ENCODE results near the gene SIGLEC6.

SIGLEC6 gene

DNA sequence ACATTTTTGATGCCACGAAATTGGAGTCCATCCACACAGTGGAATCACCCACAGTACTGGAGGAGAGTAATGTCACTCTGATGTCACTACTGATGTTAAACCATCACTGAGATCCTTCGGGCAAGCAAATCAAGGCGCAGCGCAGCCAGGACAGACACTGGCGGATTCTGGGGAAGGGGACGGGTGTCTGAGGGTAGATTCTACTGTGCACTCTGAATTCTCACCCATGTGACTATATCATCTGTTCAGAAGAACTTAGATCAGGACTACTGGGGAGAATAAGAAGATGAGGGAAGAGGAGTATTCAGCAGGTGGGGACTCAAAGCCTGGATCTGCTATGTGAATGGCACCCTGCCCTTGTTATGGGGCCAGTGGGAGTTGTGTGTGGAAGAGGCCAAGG lies 12.6 kb upstream of the SIGLEC6 start:
- H3K4me3 ChIP-seq (ENCODE audit: low read depth, low read length): no peak overlapping the region
- DNase-seq (ENCODE audit: low read depth): no peak
- TF ChIP-seq CTCF (IDR thresholded peaks at IDR 0.05; ENCODE audit: insufficient read depth, low read depth, low read length, missing control alignments): no peak

- no peak for TF ChIP-seq CTCF (IDR thresholded peaks at IDR 0.05; ENCODE audit: insufficient read depth, low read depth, low read length, missing control alignments)
- no peak overlapping the region for H3K4me3 ChIP-seq (ENCODE audit: low read depth, low read length)
- DNase-seq (ENCODE audit: low read depth): no peak
Observed at GRCh38 chr19:51542699-51543098, 11.2 kb upstream of the SIGLEC6 start.

DNA sequence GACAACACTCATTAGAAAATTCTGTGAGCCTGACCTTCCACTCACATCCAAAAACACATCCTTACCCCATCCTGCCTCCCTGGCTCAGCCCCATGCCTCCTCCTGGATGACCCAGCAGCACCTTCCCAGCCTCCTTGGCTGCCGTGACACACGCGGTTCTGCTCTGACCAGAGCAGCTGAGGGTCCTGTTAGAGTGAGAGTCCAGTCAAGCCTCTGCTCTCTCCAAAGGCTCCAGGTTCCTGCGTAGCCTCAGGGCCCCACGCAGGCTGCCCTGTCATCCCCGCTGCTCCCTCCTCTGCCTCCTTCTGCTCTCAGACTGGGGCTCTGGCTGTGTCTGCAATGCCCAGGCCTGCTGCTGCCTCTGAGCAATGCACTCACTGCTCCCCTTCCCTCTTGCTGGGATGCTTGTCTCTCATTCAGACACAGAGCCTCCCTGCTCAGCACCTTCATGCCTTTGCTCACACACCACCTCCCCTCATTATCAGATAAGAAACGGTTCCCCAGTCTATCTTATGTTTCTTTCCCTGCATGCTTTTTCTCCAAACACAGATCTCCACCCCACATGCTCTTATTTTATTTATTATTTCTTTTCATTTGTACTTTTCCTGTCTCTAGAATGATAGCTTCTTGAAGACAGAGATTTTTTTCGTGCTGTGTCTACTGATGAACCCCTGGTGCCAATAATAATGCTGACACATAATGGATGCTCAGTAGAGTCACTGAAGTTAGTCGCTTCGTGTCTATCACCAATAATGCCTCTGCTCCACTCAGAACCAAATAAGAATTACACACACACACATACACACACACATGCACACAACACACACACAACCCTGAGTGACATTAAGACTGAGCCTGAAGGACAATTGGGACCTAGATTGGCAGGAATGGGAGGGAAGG lies 10.2 kb upstream of the SIGLEC6 start:
- TF ChIP-seq CTCF (IDR thresholded peaks at IDR 0.05; ENCODE audit: insufficient read depth, low read depth, low read length, missing control alignments): no peak
- DNase-seq (ENCODE audit: low read depth): no peak
- no peak overlapping the region for H3K4me3 ChIP-seq (ENCODE audit: low read depth, low read length)

DNA sequence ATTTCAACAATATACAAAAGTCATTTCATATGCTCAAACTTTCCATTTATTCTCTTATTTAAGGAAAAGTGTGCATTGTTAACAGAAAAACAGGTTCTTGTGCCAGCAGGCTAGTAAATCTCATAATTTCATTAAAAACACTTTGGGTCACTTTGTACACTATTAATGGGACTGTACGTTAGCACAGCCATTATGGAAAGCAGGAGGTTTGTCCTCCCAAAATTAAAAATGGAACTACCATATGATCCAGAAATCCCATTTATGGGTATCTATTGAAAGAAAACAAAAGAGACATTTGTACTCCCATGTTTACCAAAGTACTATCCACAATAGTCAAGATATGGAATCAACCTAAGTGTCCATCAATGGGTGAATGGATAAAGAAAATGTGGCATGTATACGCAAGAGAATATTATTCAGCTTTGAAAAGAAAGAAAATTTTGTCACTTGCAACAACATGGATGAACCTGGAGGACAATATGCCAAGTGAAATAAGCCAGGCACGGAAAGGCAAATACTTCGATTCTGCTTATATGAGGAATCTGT lies 8.4 kb upstream of the SIGLEC6 start:
- no peak for TF ChIP-seq CTCF (IDR thresholded peaks at IDR 0.05; ENCODE audit: insufficient read depth, low read depth, low read length, missing control alignments)
- no peak overlapping the region for H3K4me3 ChIP-seq (ENCODE audit: low read depth, low read length)
- no peak for DNase-seq (ENCODE audit: low read depth)

GRCh38 chr19:51535535-51535934 lies 4.1 kb upstream of the SIGLEC6 start:
- H3K4me3 ChIP-seq (ENCODE audit: low read depth, low read length): no peak overlapping the region
- TF ChIP-seq CTCF (IDR thresholded peaks at IDR 0.05; ENCODE audit: insufficient read depth, low read depth, low read length, missing control alignments): no peak
- DNase-seq (ENCODE audit: low read depth): peak; percentile 17

DNA sequence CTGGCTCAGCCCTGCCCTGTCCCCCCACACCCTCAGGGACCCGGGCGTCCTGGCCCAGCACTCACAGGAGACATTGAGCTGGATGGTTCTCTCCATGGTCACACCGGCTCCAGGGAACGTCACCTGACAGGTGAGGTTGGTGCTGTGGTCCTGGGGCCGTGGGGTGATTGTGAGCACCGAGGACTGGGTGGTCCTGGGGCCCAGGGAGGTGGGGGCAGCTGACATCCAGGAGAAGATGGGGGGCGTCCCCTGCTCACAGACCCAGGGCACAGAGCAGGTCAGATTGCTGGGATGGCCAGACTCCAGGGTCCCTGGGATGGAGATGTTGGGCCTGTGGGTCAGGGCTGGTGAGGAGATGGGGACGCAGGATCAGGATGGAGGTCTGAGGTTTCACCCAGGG lies 854 bp downstream of the SIGLEC6 start:
- no peak overlapping the region for H3K4me3 ChIP-seq (ENCODE audit: low read depth, low read length)
- DNase-seq (ENCODE audit: low read depth): no peak
- TF ChIP-seq CTCF (IDR thresholded peaks at IDR 0.05; ENCODE audit: insufficient read depth, low read depth, low read length, missing control alignments): no peak

Data from GM12865 (cell line).